Measurements from ENCODE around the gene GNPTG.

The GNPTG gene

DNA sequence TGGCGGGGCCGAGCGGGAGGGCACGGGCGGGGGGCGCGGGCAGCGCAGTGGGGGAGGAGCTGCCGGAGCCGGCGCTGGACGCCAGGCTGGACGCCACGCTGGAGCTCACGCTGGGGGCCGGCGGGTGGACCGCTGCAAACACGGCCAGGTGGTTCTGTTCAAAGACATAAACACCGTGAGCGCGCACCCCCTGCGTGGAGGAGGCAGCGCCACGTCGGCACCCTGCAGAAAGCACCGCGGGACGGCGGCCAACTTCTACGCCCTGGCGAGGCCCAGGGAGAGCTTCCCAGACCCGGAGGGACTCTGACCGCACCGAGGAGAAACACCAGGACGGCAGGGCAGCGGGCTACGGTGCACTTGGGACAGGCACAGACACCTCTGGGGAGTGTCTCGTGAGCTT lies 33.5 kb downstream of the GNPTG start:
- DNase-seq: no peak
- no peaks in the 10 kb centered on the region for H3K27me3 ChIP-seq

GRCh38 chr16:1387331-1387730 lies 35.6 kb downstream of the GNPTG start:
- no peak for DNase-seq
- Histone ChIP-seq H3K27me3 (no peaks in the 10 kb centered on the region), H3K36me3 (no peaks in the 10 kb centered on the region), H3K9me3 (no peaks in the 10 kb centered on the region), H3K4me1 (no peaks in the 10 kb centered on the region), H3K4me3 (ENCODE audit: low read depth, low read length) (no peak overlapping the region)
- TF ChIP-seq, protein P1, sequence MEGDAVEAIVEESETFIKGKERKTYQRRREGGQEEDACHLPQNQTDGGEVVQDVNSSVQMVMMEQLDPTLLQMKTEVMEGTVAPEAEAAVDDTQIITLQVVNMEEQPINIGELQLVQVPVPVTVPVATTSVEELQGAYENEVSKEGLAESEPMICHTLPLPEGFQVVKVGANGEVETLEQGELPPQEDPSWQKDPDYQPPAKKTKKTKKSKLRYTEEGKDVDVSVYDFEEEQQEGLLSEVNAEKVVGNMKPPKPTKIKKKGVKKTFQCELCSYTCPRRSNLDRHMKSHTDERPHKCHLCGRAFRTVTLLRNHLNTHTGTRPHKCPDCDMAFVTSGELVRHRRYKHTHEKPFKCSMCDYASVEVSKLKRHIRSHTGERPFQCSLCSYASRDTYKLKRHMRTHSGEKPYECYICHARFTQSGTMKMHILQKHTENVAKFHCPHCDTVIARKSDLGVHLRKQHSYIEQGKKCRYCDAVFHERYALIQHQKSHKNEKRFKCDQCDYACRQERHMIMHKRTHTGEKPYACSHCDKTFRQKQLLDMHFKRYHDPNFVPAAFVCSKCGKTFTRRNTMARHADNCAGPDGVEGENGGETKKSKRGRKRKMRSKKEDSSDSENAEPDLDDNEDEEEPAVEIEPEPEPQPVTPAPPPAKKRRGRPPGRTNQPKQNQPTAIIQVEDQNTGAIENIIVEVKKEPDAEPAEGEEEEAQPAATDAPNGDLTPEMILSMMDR (IDR thresholded peaks at IDR 0.05; ENCODE audit: low read depth, low read length): no peak

More for the DNA sequence above, 33.5 kb downstream of the GNPTG start:
- Histone ChIP-seq H3K4me1 (no peaks in the 10 kb centered on the region), H3K9me3 (no peaks in the 10 kb centered on the region), H3K36me3 (no peaks in the 10 kb centered on the region), H3K4me3 (ENCODE audit: low read depth, low read length) (no peak overlapping the region)
- TF ChIP-seq, protein P1 (IDR thresholded peaks at IDR 0.05; ENCODE audit: low read depth, low read length): no peak

DNA sequence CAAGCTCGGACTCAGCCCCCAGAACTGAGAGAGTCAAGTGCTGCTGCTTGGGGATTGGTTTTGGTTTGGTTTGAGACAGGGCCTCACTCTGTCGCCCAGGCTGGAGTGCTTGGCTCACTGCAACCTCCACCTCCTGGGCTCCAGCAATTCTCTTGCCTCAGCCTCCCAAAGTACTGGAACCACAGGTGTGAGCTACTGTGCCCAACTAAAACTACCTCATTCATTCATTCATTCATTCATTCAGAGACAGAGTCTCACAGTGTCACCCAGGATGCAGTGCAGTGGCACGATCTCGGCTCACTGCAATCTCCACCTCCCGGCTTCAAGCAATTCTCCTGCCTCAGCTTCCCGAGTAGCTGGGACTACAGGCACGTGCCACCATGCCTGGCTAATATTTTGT lies 38.0 kb downstream of the GNPTG start:
- H3K4me3 ChIP-seq (ENCODE audit: low read depth, low read length): no peak overlapping the region
- TF ChIP-seq, protein P1 (IDR thresholded peaks at IDR 0.05; ENCODE audit: low read depth, low read length): no peak
- H3K27me3 ChIP-seq: no peaks in the 10 kb centered on the region
- H3K4me1 ChIP-seq: no peaks in the 10 kb centered on the region
- no peak for DNase-seq
- H3K9me3 ChIP-seq: no peaks in the 10 kb centered on the region
- no peaks in the 10 kb centered on the region for H3K36me3 ChIP-seq

DNA sequence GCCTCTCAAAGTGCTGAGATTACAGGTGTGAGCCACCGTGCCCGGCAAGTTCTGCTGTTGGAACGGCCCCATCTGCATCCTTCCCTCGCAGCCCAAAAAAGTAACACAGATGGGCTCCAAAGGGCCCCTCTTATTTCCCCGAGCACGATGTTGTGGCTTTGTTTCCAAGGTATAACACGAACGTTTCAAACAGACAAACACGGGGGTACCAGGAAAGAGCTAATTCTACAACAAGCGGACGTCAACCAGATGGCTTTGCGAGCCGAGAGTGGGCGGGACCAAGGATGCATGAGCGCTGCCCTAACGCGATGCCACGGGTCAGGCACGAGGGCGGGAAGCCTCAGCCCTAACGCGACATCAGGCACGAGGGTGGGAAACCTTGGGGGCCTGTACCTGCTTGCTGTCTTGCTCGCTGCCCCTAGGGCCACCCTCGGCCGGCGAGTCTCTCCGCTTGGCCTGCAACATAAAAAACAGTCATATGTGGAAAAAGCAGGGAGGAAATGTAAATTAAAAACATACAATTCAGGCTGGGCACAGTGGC lies 38.6 kb downstream of the GNPTG start:
- H3K27me3 ChIP-seq: no peaks in the 10 kb centered on the region
- no peaks in the 10 kb centered on the region for H3K9me3 ChIP-seq
- no peak overlapping the region for H3K4me3 ChIP-seq (ENCODE audit: low read depth, low read length)
- H3K36me3 ChIP-seq: no peaks in the 10 kb centered on the region
- no peak for DNase-seq
- TF ChIP-seq, protein P1 (IDR thresholded peaks at IDR 0.05; ENCODE audit: low read depth, low read length): no peak
- H3K4me1 ChIP-seq: no peaks in the 10 kb centered on the region

DNA sequence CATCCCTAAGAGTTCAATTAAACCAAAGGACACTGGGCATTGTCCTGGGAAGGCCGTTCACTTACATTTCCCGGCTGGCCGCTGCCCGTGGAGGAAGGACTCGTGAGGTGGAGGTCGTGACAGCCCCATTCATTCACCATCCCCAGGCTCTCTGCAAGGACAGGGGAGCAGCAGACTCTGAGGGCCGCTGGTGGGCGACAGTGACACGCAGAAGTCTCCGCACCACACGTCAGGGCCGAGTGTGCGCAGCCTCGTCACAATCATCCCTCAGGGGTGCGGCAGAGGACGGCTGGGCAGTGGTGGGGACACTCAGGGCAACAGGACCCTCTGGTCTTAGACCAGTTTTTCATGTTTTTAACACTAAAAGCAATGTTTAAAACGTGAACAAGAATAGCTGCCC lies 41.1 kb downstream of the GNPTG start:
- DNase-seq: no peak
- Histone ChIP-seq H3K36me3 (no peaks in the 10 kb centered on the region), H3K4me3 (ENCODE audit: low read depth, low read length) (no peak overlapping the region), H3K9me3 (no peaks in the 10 kb centered on the region), H3K27me3 (no peaks in the 10 kb centered on the region), H3K4me1 (no peaks in the 10 kb centered on the region)
- TF ChIP-seq, protein P1 (IDR thresholded peaks at IDR 0.05; ENCODE audit: low read depth, low read length): peak; percentile 8; the same call in 1 of the 2 replicates

GRCh38 chr16:1393613-1394176 lies 42.0 kb downstream of the GNPTG start:
- DNase-seq: no peak
- no peaks in the 10 kb centered on the region for H3K4me1 ChIP-seq
- no peak overlapping the region for H3K4me3 ChIP-seq (ENCODE audit: low read depth, low read length)
- H3K9me3 ChIP-seq: no peaks in the 10 kb centered on the region
- no peaks in the 10 kb centered on the region for H3K27me3 ChIP-seq
- H3K36me3 ChIP-seq: no peaks in the 10 kb centered on the region
- TF ChIP-seq, protein P1 (IDR thresholded peaks at IDR 0.05; ENCODE audit: low read depth, low read length): no peak

All from BE2C (cell line).